Natural killer cell (primary cell): ENCODE data around the gene KRTAP4-4. TPM values are rescaled to one million over a fixed set of nuclear protein-coding genes. Genes with fewer than 3 reads are reported as not detected.

Experiments
- ATAC-seq, 3 donors: fragments of 150-1000 bp in 2 of 3; fragments of 200-7000 bp in 1 of 3; cut with Tn5 transposase; 1 replicate in 1 of 3; 2 replicates in 2 of 3; pipeline ENCODE4 v1.10.0; 2021; ENCODE audit warnings: mild to moderate bottlenecking in 2 of 3, moderate library complexity in 2 of 3
- DNase-seq, 2 donors: peaks; one replicate each; pipeline versions ENCODE4 v3.0.0 to v3.0.0-alpha.2; 2013 to 2021; ENCODE audit warnings: mixed read lengths in 1 of 2
- H3K27ac ChIP-seq: one replicate; pipeline ENCODE4 v1.5.1; 2013; ENCODE audit warnings: mild to moderate bottlenecking, low read length
- H3K27me3 ChIP-seq: one replicate; pipeline ENCODE4 v1.6.1; 2013; ENCODE audit warnings: low read length; ENCODE audit not compliant: control insufficient read depth, insufficient read depth
- H3K36me3 ChIP-seq: one replicate; pipeline ENCODE4 v1.6.1; 2013; ENCODE audit warnings: low read length; ENCODE audit not compliant: control insufficient read depth, insufficient read depth
- H3K4me1 ChIP-seq: one replicate; pipeline ENCODE4 v1.6.1; 2013; ENCODE audit warnings: low read length; ENCODE audit not compliant: control insufficient read depth, insufficient read depth
- H3K4me3 ChIP-seq: one replicate; pipeline ENCODE4 v1.5.1; 2013; ENCODE audit warnings: low read length
- H3K9me3 ChIP-seq: one replicate; pipeline ENCODE4 v1.6.1; 2013; ENCODE audit warnings: low read length; ENCODE audit not compliant: control insufficient read depth, insufficient read depth
- H3K27ac Mint-ChIP-seq, 2 donors: one replicate each; pipeline ENCODE4 v1.8.0; 2022; ENCODE audit warnings: mild to moderate bottlenecking in 2 of 2, mixed read lengths in 2 of 2, moderate library complexity in 1 of 2
- H3K27me3 Mint-ChIP-seq, 2 donors: one replicate each; pipeline ENCODE4 v1.8.0; 2022; ENCODE audit warnings: low read depth in 2 of 2, mixed read lengths in 2 of 2
- H3K36me3 Mint-ChIP-seq: one replicate; pipeline ENCODE4 v1.8.0; 2022; ENCODE audit warnings: mixed read lengths
- H3K4me1 Mint-ChIP-seq, 2 donors: one replicate each; pipeline ENCODE4 v1.8.0; 2022; ENCODE audit warnings: mixed read lengths in 2 of 2
- H3K4me3 Mint-ChIP-seq: one replicate; pipeline ENCODE4 v1.8.0; 2022; ENCODE audit warnings: mild to moderate bottlenecking, moderate library complexity, mixed read lengths
- H3K9me3 Mint-ChIP-seq, 2 donors: one replicate each; pipeline ENCODE4 v1.8.0; 2022; ENCODE audit warnings: mixed read lengths in 2 of 2
- WGBS: methylation state at CpG from one replicate; pipeline ENCODE4 v1.1.7; 2013; ENCODE audit warnings: missing lambda C conversion rate; ENCODE audit not compliant: insufficient coverage; 5-methylcytosine and 5-hydroxymethylcytosine counted together
- intact Hi-C: fragments of 100-400 bp; cut with micrococcal nuclease; formaldehyde crosslinking; loops from one replicate; pipeline ENCODE4 v1.14.2; 2022
- total RNA-seq, 4 donors: library from RNA; stranded (reverse); fragments of 120-200 nt in 1 of 4; gene quantifications; one replicate each; pipeline versions ENCODE4 v1.2.3 to v1.2.4, GENCODE V29; 2013 to 2022
- TF ChIP-seq, protein P1 (sequence below): fragments of 200-600 bp; IDR thresholded peaks from one replicate; pipeline ENCODE4 v1.8.0; 2022; ENCODE audit warnings: antibody characterized with exemption

Gene KRTAP4-4
- total RNA-seq, 3 donors from 2014 or later (not counting 1 experiment from before 2014, with no cell fraction given) = not detected

DNA sequence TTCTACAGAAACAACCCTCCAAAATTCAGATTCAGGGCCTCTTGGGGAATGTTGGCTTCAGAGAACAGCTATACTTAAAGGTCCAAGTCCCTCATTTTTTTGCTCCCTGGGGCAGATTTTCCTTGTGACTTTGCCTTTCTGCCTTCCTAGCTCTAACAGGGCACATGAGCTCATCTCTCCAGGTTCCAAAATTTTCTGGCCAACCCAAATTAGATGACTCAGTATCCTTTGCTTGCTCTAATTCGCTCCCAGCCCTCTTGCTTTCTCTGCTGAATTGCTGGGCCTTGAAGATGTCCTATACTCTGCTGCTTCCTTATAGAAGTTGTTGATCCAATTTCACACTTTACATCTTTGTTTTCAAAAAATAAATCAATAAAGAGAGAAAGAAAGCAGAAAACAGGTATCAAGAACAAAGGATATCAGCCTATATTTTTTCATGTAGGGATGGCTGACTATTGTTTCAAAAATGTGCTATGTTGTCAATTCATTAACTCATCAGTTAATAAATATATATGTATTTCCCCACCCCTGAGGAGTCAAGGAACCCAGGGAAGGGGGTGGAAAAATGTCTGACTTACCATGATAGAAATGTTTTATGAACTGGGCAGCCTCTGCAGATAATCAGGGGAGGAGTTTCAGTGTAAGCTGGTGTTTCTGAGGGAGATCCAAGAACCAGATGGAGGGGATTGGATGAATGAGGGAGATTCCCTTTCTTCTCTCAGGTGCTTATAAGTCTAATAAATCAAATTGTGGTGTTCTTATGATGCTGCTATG is 18.5 kb upstream of the KRTAP4-4 start:
- H3K4me1 Mint-ChIP-seq = no peaks in the 10 kb centered on the region
- Histone ChIP-seq H3K4me3 (no peak overlapping the region), H3K27ac (no peak overlapping the region), H3K4me1 (peaks cover 5% of the 10 kb centered on the region), H3K36me3 (no peaks in the 10 kb centered on the region), H3K9me3 (no peaks in the 10 kb centered on the region), H3K27me3 (no peaks in the 10 kb centered on the region)
- no peak overlapping the region for H3K27ac Mint-ChIP-seq
- peaks cover 11 to 25% of the 10 kb centered on the region in 2 donors for H3K27me3 Mint-ChIP-seq
- intact Hi-C loops = no loop called here
- WGBS = 89% methylated on average over 1 of the region's 1 CpG
- no peaks in the 10 kb centered on the region for H3K9me3 Mint-ChIP-seq
- TF ChIP-seq, protein P1, sequence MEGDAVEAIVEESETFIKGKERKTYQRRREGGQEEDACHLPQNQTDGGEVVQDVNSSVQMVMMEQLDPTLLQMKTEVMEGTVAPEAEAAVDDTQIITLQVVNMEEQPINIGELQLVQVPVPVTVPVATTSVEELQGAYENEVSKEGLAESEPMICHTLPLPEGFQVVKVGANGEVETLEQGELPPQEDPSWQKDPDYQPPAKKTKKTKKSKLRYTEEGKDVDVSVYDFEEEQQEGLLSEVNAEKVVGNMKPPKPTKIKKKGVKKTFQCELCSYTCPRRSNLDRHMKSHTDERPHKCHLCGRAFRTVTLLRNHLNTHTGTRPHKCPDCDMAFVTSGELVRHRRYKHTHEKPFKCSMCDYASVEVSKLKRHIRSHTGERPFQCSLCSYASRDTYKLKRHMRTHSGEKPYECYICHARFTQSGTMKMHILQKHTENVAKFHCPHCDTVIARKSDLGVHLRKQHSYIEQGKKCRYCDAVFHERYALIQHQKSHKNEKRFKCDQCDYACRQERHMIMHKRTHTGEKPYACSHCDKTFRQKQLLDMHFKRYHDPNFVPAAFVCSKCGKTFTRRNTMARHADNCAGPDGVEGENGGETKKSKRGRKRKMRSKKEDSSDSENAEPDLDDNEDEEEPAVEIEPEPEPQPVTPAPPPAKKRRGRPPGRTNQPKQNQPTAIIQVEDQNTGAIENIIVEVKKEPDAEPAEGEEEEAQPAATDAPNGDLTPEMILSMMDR = no peak
- H3K4me3 Mint-ChIP-seq = no peak overlapping the region
- no peak for DNase-seq
- no peaks in the 10 kb centered on the region for H3K36me3 Mint-ChIP-seq
- ATAC-seq = no peak

DNA sequence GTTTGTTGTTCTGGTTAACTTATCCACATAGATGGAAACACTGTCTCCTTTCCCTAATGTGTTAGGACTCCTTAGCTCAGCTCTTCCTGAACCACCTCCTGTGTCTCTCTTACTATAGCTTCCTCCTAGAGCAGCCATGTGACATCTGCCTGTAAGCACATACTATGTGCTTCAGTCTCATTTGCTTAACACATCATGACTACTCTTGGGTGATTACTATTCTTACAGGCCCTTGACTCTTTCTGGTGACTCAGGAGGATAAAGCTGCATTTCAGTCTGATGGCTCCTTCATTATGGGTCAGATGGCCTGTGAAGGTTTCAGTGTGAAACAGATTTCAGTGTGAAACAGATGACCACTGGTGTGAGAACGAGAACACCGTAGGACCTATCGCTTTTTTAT is 17.8 kb upstream of the KRTAP4-4 start:
- no peak overlapping the region for H3K27ac Mint-ChIP-seq
- TF ChIP-seq, protein P1 = no peak
- Histone ChIP-seq H3K36me3 (no peaks in the 10 kb centered on the region), H3K4me3 (no peak overlapping the region), H3K9me3 (no peaks in the 10 kb centered on the region), H3K27me3 (no peaks in the 10 kb centered on the region), H3K4me1 (peaks cover 5% of the 10 kb centered on the region), H3K27ac (no peak overlapping the region)
- H3K4me3 Mint-ChIP-seq = no peak overlapping the region
- intact Hi-C loops = no loop called here
- H3K9me3 Mint-ChIP-seq = no peaks in the 10 kb centered on the region
- H3K36me3 Mint-ChIP-seq = no peaks in the 10 kb centered on the region
- no peaks in the 10 kb centered on the region for H3K4me1 Mint-ChIP-seq
- peaks cover 10 to 18% of the 10 kb centered on the region in 2 donors for H3K27me3 Mint-ChIP-seq
- 97% methylated on average over 3 of the region's 3 CpGs for WGBS
- ATAC-seq (no peak), DNase-seq (no peak)

DNA sequence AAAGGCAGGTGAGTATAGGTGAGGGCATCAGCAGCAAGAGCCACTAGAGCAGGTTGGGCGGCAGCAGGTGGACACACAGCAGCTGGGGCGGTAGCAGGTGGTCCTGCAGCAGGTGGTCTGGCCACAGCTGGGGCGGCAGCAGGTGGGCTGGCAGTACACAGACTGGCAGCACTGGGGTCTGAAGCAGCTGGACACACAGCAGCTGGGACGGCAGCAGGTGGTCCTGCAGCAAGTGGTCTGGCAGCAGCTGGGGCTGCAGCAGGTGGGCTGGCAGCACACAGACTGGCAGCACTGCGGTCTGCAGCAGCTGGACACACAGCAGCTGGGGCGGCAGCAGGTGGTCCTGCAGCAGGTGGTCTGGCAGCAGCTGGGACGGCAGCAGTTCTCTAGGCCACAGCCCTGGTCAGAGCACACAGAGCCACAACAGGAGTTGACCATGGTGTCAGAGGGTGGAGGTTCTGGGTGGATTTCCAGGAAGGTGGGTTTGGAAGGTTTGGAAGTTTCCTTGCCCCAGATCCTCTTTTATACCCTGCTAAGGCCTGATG is 17.3 kb upstream of the KRTAP4-4 start, which contains the start of gene KRTAP4-2:
Gene KRTAP4-2 (minus strand): TSS at position 495 of the 545 bp plus-strand sequence. CDS start 57 bp downstream, at position 438.
- no peak for DNase-seq
- H3K4me1 Mint-ChIP-seq = no peaks in the 10 kb centered on the region
- Histone ChIP-seq H3K4me1 (peaks cover 5% of the 10 kb centered on the region), H3K27me3 (no peaks in the 10 kb centered on the region), H3K27ac (no peak within 1 kb of the TSS), H3K4me3 (no peak within 1 kb of the TSS), H3K36me3 (no peaks in the 10 kb centered on the region), H3K9me3 (no peaks in the 10 kb centered on the region)
- ATAC-seq = no peak
- 92% methylated on average over 7 of the region's 7 CpGs for WGBS
- peaks cover 10 to 15% of the 10 kb centered on the region in 2 donors for H3K27me3 Mint-ChIP-seq
- TF ChIP-seq, protein P1 = no peak
- no peaks in the 10 kb centered on the region for H3K9me3 Mint-ChIP-seq
- no peaks in the 10 kb centered on the region for H3K36me3 Mint-ChIP-seq
- H3K4me3 Mint-ChIP-seq = no peak within 1 kb of the TSS
- H3K27ac Mint-ChIP-seq = no peak within 1 kb of the TSS
- intact Hi-C loops = no loop called here
